IMR-90 (cell line): ENCODE results near the gene ACTG2. TPM values are rescaled to one million over a fixed set of nuclear protein-coding genes. Genes with fewer than 3 reads are reported as not detected.

ENCODE experiments used
- ATAC-seq: fragments of 200-7000 bp; cut with Tn5 transposase; 2 replicates; pipeline ENCODE4 v1.9.1; 2020; ENCODE audit warnings: low read depth, mild to moderate bottlenecking, moderate library complexity
- BruUV-seq: library from RNA; stranded (reverse); fragments of 400-500 nt; replicated peaks from 2 replicates; lab custom pipeline; 2021; lab: Mats Ljungman, UMichigan
- CTCF ChIA-PET: fragments of 300-600 bp; formaldehyde crosslinking; extraction: SDS; loops from one replicate; lab custom pipeline; 2021; ENCODE audit warnings: antibody characterized with exemption; lab: Yijun Ruan, JAX
- POLR2A ChIA-PET: fragments of 300-600 bp; sonication (Branson Sonifier 250); formaldehyde crosslinking; loops from one replicate; lab custom pipeline; 2022; ENCODE audit warnings: antibody characterized with exemption; ENCODE audit not compliant: unreplicated experiment; lab: Charles Lee
- DNase-seq: peaks from one replicate; pipeline ENCODE4 v3.0.0; 2013
- H2AFZ ChIP-seq: replicated peaks from 2 replicates; pipeline ENCODE3; 2013; ENCODE audit warnings: low read length, mild to moderate bottlenecking; ENCODE audit not compliant: poor library complexity
- H2AK5ac ChIP-seq: 2 replicates; pipeline ENCODE4 v1.6.1; 2013; ENCODE audit warnings: low read depth, low read length, inconsistent platforms
- H2AK9ac ChIP-seq: replicated peaks from 2 replicates; pipeline ENCODE3; 2013; ENCODE audit warnings: mild to moderate bottlenecking, low read depth, low read length, moderate library complexity; ENCODE audit not compliant: poor library complexity
- H2BK120ac ChIP-seq: 2 replicates; pipeline ENCODE4 v1.6.1; 2013; ENCODE audit warnings: low read depth, low read length, inconsistent platforms
- H2BK15ac ChIP-seq: 3 replicates; pipeline ENCODE4 v1.6.1; 2013; ENCODE audit warnings: low read depth, low read length, inconsistent platforms
- H2BK20ac ChIP-seq: 2 replicates; pipeline ENCODE4 v1.6.1; 2013; ENCODE audit warnings: low read depth, mild to moderate bottlenecking, inconsistent platforms, low read length, moderate library complexity
- H2BK5ac ChIP-seq: 2 replicates; pipeline ENCODE4 v1.6.1; 2013; ENCODE audit warnings: mild to moderate bottlenecking, low read depth, low read length, inconsistent platforms; ENCODE audit not compliant: poor library complexity, severe bottlenecking
- H3K14ac ChIP-seq: replicated peaks from 2 replicates; pipeline ENCODE4 v1.6.1; 2013; ENCODE audit warnings: low read depth, low read length, inconsistent platforms
- H3K18ac ChIP-seq: 2 replicates; pipeline ENCODE4 v1.6.1; 2013; ENCODE audit warnings: low read depth, low read length, control low read depth
- H3K23ac ChIP-seq: 2 replicates; pipeline ENCODE4 v1.6.1; 2013; ENCODE audit warnings: low read depth, low read length, inconsistent platforms
- H3K27ac ChIP-seq: 2 replicates; pipeline ENCODE4 v1.5.1; 2013; ENCODE audit warnings: mild to moderate bottlenecking, control low read depth, low read length; ENCODE audit not compliant: insufficient read depth
- H3K27me3 ChIP-seq: 2 replicates; pipeline ENCODE4 v1.6.1; 2013; ENCODE audit warnings: low read length; ENCODE audit not compliant: control insufficient read depth, insufficient read depth
- H3K36me3 ChIP-seq: 2 replicates; pipeline ENCODE4 v1.6.1; 2013; ENCODE audit warnings: low read length, mixed read lengths; ENCODE audit not compliant: control insufficient read depth, insufficient read depth
- H3K4ac ChIP-seq: 2 replicates; pipeline ENCODE4 v1.6.1; 2013; ENCODE audit warnings: low read depth, low read length, inconsistent platforms
- H3K4me1 ChIP-seq: 2 replicates; pipeline ENCODE4 v1.6.1; 2013; ENCODE audit warnings: low read length, mixed read lengths; ENCODE audit not compliant: control insufficient read depth, insufficient read depth
- H3K4me2 ChIP-seq: 2 replicates; pipeline ENCODE4 v1.6.1; 2013; ENCODE audit warnings: low read depth, mild to moderate bottlenecking, control low read depth, low read length, moderate library complexity
- H3K4me3 ChIP-seq: 2 replicates; pipeline ENCODE4 v1.5.1; 2013; ENCODE audit warnings: low read depth, mild to moderate bottlenecking, control low read depth, low read length, moderate library complexity; ENCODE audit not compliant: insufficient read depth
- H3K56ac ChIP-seq: 2 replicates; pipeline ENCODE4 v1.6.1; 2013; ENCODE audit warnings: low read length, inconsistent platforms; ENCODE audit not compliant: insufficient read depth; ENCODE audit errors: extremely low read depth
- H3K79me1 ChIP-seq, 2 experiments: 2 replicates each; pipeline ENCODE4 v1.6.1; 2013; ENCODE audit warnings: low read length in 2 of 2, inconsistent platforms in 1 of 2, low read depth in 1 of 2
- H3K9ac ChIP-seq: 2 replicates; pipeline ENCODE4 v1.6.1; 2013; ENCODE audit warnings: low read depth, low read length, control low read depth
- H3K9me1 ChIP-seq: 2 replicates; pipeline ENCODE4 v1.6.1; 2013; ENCODE audit warnings: low read length, inconsistent platforms; ENCODE audit not compliant: insufficient read depth
- H3K9me3 ChIP-seq: 2 replicates; pipeline ENCODE4 v1.6.1; 2013; ENCODE audit warnings: low read length; ENCODE audit not compliant: control insufficient read depth, insufficient read depth
- H4K20me1 ChIP-seq: 2 replicates; pipeline ENCODE4 v1.6.1; 2013; ENCODE audit warnings: low read length, inconsistent platforms; ENCODE audit not compliant: insufficient read depth
- H4K5ac ChIP-seq: 2 replicates; pipeline ENCODE4 v1.6.1; 2013; ENCODE audit warnings: mild to moderate bottlenecking, low read depth, low read length, control low read depth
- H4K8ac ChIP-seq, 2 experiments: 2 replicates each; pipeline ENCODE4 v1.6.1; 2013; ENCODE audit warnings: low read depth in 2 of 2, low read length in 2 of 2, control low read depth in 1 of 2, inconsistent platforms in 1 of 2
- H4K91ac ChIP-seq: 2 replicates; pipeline ENCODE4 v1.6.1; 2013; ENCODE audit warnings: low read depth, low read length, inconsistent platforms; ENCODE audit not compliant: insufficient read depth
- CEBPB ChIP-seq: IDR thresholded peaks from 2 replicates; pipeline ENCODE4 v1.6.1; 2012; ENCODE audit warnings: low read depth, low read length, improper control_type of control experiment
- FOS ChIP-seq: fragments of 150-350 bp; IDR thresholded peaks from 2 replicates; pipeline ENCODE4 v1.6.1; 2016; ENCODE audit warnings: low read depth, low read length
- MAFK ChIP-seq: IDR thresholded peaks from 2 replicates; pipeline ENCODE4 v1.6.1; 2012; ENCODE audit warnings: low read depth, low read length, improper control_type of control experiment
- POLR2A ChIP-seq: IDR thresholded peaks from 2 replicates; pipeline ENCODE4 v1.6.1; 2012; ENCODE audit warnings: mild to moderate bottlenecking, low read depth, low read length
- WGBS, 2 experiments: methylation state at CpG; one replicate each; pipeline versions ENCODE4 v1.1.5 to v1.1.7; 2013; ENCODE audit warnings: missing lambda C conversion rate in 2 of 2; ENCODE audit not compliant: insufficient read length in 1 of 2; ENCODE audit errors: extremely low coverage in 2 of 2; 5-methylcytosine and 5-hydroxymethylcytosine counted together
- dilution Hi-C: fragments of 300-500 bp; cut with HindIII; formaldehyde crosslinking; loops from one replicate; pipeline ENCODE4 v1.14.3; 2018; ENCODE audit warnings: low sequenced_read_pairs; ENCODE audit not compliant: unreplicated experiment
- in situ Hi-C: fragments of 300-500 bp; cut with MboI; formaldehyde crosslinking; loops from 3 replicates; pipeline ENCODE4 v1.14.3; 2019; ENCODE audit warnings: low sequenced_read_pairs, inconsistent platforms, mixed read lengths
- intact Hi-C: fragments of 100-400 bp; cut with micrococcal nuclease; formaldehyde crosslinking; loops from 2 replicates; pipeline ENCODE4 v1.10.0; 2022
- polyA plus RNA-seq, 3 experiments: library from polyadenylated mRNA; depleted of rRNA; stranded (reverse); fragments of >200 nt; gene quantifications; 2 replicates each; pipeline ENCODE4 v1.2.3, GENCODE V29; 2012; ENCODE audit warnings: low replicate concordance in 1 of 3
- total RNA-seq: library from RNA; depleted of rRNA; stranded (reverse); fragments of >200 nt; gene quantifications from 2 replicates; pipeline ENCODE4 v1.2.3, GENCODE V29; 2012

The ACTG2 gene
- total and polyA plus RNA-seq, 2 of the 4 experiments (the other 2 are of a cell fraction) = 523 to 899 TPM

DNA sequence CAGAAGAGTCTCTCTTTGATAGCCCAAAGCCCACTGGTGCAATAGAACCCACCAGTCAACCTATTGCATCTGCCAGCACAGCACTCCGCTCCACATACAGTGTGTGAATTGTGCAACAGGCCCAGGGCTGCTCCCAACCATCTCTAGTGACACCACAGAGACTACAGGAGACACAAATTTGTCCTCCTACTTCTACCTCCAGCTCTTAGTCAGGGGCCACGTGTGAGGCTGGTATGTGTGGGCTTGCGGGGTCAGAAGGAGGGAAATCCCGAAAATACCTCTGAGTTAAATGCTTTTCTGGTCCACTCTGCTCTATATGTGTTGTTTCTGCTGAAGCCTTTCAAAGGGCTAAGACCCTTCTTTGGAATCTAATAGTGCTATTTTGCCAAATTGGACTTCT lies 51.9 kb downstream of the ACTG2 start:
- Histone ChIP-seq H3K18ac (no peak overlapping the region), H3K27ac (no peak overlapping the region), H3K9me1 (peaks cover 6% of the 10 kb centered on the region; the same call in 1 of the 2 replicates), H3K14ac (no peak overlapping the region), H3K4me3 (no peak overlapping the region), H3K27me3 (no peaks in the 10 kb centered on the region), H3K23ac (no peak overlapping the region), H3K4me1 (no peaks in the 10 kb centered on the region; the same call in 1 of the 2 replicates), H4K91ac (no peak overlapping the region), H4K5ac (no peak overlapping the region), H3K4ac (no peak overlapping the region), H3K9me3 (no peaks in the 10 kb centered on the region), H3K36me3 (peaks cover 28% of the 10 kb centered on the region), H3K9ac (no peak overlapping the region), H2BK20ac (no peak overlapping the region), H2AFZ (no peak overlapping the region), H4K8ac (no peak overlapping the region), H3K79me1 (peaks cover 39 to 60% of the 10 kb centered on the region in 2 experiments), H4K20me1 (peaks cover 64% of the 10 kb centered on the region), H2AK9ac (no peak overlapping the region), H3K56ac (no peak overlapping the region), H3K4me2 (no peak overlapping the region), H2BK120ac (no peak overlapping the region), H2BK5ac (no peak overlapping the region), H2AK5ac (no peak overlapping the region), H2BK15ac (no peak overlapping the region)
- POLR2A ChIA-PET = no interaction called here
- BruUV-seq = no TSS peak
- no peak for DNase-seq
- TF ChIP-seq MAFK = no peak
- no peak for TF ChIP-seq POLR2A
- TF ChIP-seq CEBPB = peak; percentile 38; the same call in 1 of the 2 replicates
- no peak for TF ChIP-seq FOS
- 80% methylated on average over 1 of the region's 4 CpGs; no CpG with 5 or more reads in 1 of the 2 experiments for WGBS, 2 experiments
- no peak for ATAC-seq
- CTCF ChIA-PET = interaction anchor here (1.0 kb wide), 1 partner anchor 11 kb away, joined by 4 read pairs; no protein-coding TSS in a partner anchor
- in situ Hi-C loops = no loop called here
- intact Hi-C loops = no loop called here
- dilution Hi-C loops = no loop called here
